HUES64 (cell line): ENCODE results near the gene EFHD2.

Experiments
- H3K27ac ChIP-seq: 2 replicates; pipeline ENCODE4 v1.7.0; 2013; ENCODE audit warnings: low read depth, low read length, inconsistent platforms
- H3K27me3 ChIP-seq: 2 replicates; pipeline ENCODE4 v1.6.1; 2013; ENCODE audit warnings: mild to moderate bottlenecking, low read length; ENCODE audit not compliant: insufficient read depth
- H3K36me3 ChIP-seq: 2 replicates; pipeline ENCODE4 v1.6.1; 2013; ENCODE audit warnings: mild to moderate bottlenecking, low read length; ENCODE audit not compliant: insufficient read depth
- H3K4me1 ChIP-seq: 2 replicates; pipeline ENCODE4 v1.6.1; 2013; ENCODE audit warnings: mild to moderate bottlenecking, low read length, moderate library complexity; ENCODE audit not compliant: insufficient read depth
- H3K4me3 ChIP-seq: 2 replicates; pipeline ENCODE4 v1.5.1; 2013; ENCODE audit warnings: mild to moderate bottlenecking, low read length, moderate library complexity
- H3K9ac ChIP-seq: 2 replicates; pipeline ENCODE4 v1.6.1; 2013; ENCODE audit warnings: mild to moderate bottlenecking, low read depth, low read length
- H3K9me3 ChIP-seq: 2 replicates; pipeline ENCODE4 v1.6.1; 2013; ENCODE audit warnings: low read depth, low read length; ENCODE audit not compliant: insufficient read depth
- WGBS: fragments of 150-250, 120-280 bp; methylation state at CpG from one replicate; pipeline ENCODE4 v1.1.7; 2013; ENCODE audit warnings: missing lambda C conversion rate; 5-methylcytosine and 5-hydroxymethylcytosine counted together

Gene EFHD2

GRCh38 chr1:15414445-15414983 lies 4.8 kb downstream of the EFHD2 start:
- H3K36me3 ChIP-seq: no peaks in the 10 kb centered on the region
- H3K9me3 ChIP-seq: no peaks in the 10 kb centered on the region
- H3K4me1 ChIP-seq: peaks cover 4% of the 10 kb centered on the region; the same call in 1 of the 2 replicates
- H3K4me3 ChIP-seq: no peak overlapping the region
- H3K9ac ChIP-seq: no peak overlapping the region
- WGBS: 87% methylated on average over 10 of the region's 10 CpGs
- H3K27ac ChIP-seq: no peak overlapping the region
- peaks cover 22% of the 10 kb centered on the region for H3K27me3 ChIP-seq

GRCh38 chr1:15417059-15417934 lies 7.6 kb downstream of the EFHD2 start:
- 85% methylated on average over 17 of the region's 18 CpGs for WGBS
- Histone ChIP-seq H3K27me3 (no peaks in the 10 kb centered on the region), H3K36me3 (no peaks in the 10 kb centered on the region), H3K9ac (no peak overlapping the region), H3K4me3 (no peak overlapping the region), H3K27ac (no peak overlapping the region), H3K9me3 (peaks cover 4% of the 10 kb centered on the region; the same call in 1 of the 2 replicates), H3K4me1 (no peaks in the 10 kb centered on the region)

- H3K9me3 ChIP-seq: peaks cover 4% of the 10 kb centered on the region; the same call in 1 of the 2 replicates
- no peak overlapping the region for H3K27ac ChIP-seq
- H3K4me3 ChIP-seq: no peak overlapping the region
- no peak overlapping the region for H3K9ac ChIP-seq
- H3K27me3 ChIP-seq: no peaks in the 10 kb centered on the region
- no peaks in the 10 kb centered on the region for H3K4me1 ChIP-seq
- 95% methylated on average over 18 of the region's 18 CpGs for WGBS
- H3K36me3 ChIP-seq: no peaks in the 10 kb centered on the region
Observed at GRCh38 chr1:15418806-15419515, 9.3 kb downstream of the EFHD2 start.

DNA sequence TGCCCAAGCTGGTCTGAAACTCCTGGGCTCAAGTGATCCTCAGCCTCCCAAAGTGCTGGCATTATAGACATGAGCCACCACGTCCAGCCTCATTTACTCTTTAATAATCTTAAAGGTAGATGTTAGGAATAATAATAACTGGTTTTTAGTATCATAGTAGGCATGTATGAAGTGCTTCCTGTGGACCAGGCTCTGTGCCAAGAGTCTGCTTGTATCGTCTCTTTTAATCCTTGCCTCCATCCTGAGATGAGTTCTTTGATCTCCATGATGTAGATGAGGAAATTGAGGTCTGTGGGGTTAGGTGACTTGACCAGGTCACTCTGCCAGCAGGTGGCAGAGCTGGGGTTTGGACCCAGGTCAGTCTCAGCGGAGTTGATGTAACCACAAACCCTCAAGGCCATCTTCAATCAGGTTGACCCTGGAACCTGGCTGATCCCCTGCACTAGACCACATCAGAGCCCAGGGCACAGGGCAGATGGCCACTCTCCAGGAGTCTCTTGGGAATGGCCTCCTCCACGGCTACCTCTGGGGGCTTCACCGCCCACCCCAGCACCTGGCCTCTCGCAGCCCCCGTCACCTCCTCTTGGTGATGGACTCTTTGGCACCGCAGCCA lies 11.3 kb downstream of the EFHD2 start:
- Histone ChIP-seq H3K9me3 (peaks cover 4% of the 10 kb centered on the region; the same call in 1 of the 2 replicates), H3K9ac (no peak overlapping the region), H3K4me3 (no peak overlapping the region), H3K27ac (no peak overlapping the region), H3K4me1 (no peaks in the 10 kb centered on the region), H3K36me3 (no peaks in the 10 kb centered on the region), H3K27me3 (no peaks in the 10 kb centered on the region)
- WGBS: 96% methylated on average over 7 of the region's 8 CpGs

- no peak overlapping the region for H3K4me3 ChIP-seq
- no peak overlapping the region for H3K9ac ChIP-seq
- H3K36me3 ChIP-seq: no peaks in the 10 kb centered on the region
- H3K4me1 ChIP-seq: no peaks in the 10 kb centered on the region
- no peak overlapping the region for H3K27ac ChIP-seq
- peaks cover 4% of the 10 kb centered on the region; the same call in 1 of the 2 replicates for H3K9me3 ChIP-seq
- WGBS: 96% methylated on average over 8 of the region's 8 CpGs
- H3K27me3 ChIP-seq: no peaks in the 10 kb centered on the region
Observed at GRCh38 chr1:15422871-15423270, 13.2 kb downstream of the EFHD2 start.

GRCh38 chr1:15423355-15424077 lies 13.8 kb downstream of the EFHD2 start:
- Histone ChIP-seq H3K4me3 (no peak overlapping the region), H3K27me3 (no peaks in the 10 kb centered on the region), H3K4me1 (no peaks in the 10 kb centered on the region), H3K9ac (no peak overlapping the region), H3K36me3 (no peaks in the 10 kb centered on the region), H3K27ac (no peak overlapping the region), H3K9me3 (peaks cover 4% of the 10 kb centered on the region; the same call in 1 of the 2 replicates)
- WGBS: 91% methylated on average over 11 of the region's 11 CpGs

DNA sequence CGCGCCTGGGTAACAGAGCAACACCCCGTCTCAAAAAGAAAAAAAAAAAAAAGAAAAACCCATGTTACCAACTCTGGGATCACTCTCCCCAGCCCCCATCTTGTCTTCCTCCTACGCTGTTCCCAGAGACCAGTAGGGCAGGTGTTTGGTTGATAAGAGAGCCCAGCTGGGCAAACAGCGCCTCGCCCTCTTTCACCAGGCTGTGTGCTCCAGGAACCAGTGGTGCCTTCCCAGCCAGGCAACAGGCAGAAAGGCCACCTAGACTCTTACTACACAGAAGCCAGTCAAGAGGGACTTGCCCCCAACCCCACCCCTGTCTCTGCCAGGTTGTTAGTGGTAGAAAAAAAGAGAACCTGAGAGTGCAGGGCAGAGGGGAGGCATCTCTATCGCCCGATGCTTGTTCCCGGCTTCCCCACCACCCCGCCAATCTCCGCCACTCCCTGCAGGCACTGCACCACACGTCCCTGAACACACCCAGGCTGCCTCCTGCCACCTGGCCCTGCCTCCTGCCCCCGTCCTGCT lies 14.5 kb downstream of the EFHD2 start:
- Histone ChIP-seq H3K36me3 (no peaks in the 10 kb centered on the region), H3K9ac (no peak overlapping the region), H3K27ac (no peak overlapping the region), H3K4me3 (no peak overlapping the region), H3K27me3 (no peaks in the 10 kb centered on the region), H3K9me3 (peaks cover 4% of the 10 kb centered on the region; the same call in 1 of the 2 replicates), H3K4me1 (no peaks in the 10 kb centered on the region)
- 84% methylated on average over 13 of the region's 13 CpGs for WGBS

DNA sequence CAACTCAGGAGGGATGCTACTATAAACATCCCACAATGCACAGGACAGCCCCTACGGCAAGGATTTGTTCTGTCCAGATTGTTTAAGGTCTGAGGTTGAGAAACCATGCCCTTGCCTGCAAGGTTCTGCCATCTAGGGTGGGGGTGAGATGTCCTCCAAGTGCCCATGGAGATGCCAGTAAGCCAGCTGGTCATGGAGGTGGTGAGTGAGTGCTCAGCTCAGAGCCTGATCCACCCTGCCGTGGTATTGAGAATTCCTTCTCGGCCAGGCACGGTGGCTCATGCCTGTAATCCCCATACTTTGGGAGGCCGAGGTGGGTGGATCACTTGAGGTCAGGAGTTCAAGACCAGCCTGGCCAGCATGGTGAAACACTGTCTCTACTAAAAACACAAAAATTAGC lies 15.3 kb downstream of the EFHD2 start:
- 92% methylated on average over 5 of the region's 5 CpGs for WGBS
- Histone ChIP-seq H3K9ac (no peak overlapping the region), H3K27ac (no peak overlapping the region), H3K4me1 (no peaks in the 10 kb centered on the region), H3K9me3 (peaks cover 4% of the 10 kb centered on the region; the same call in 1 of the 2 replicates), H3K36me3 (no peaks in the 10 kb centered on the region), H3K4me3 (no peak overlapping the region), H3K27me3 (no peaks in the 10 kb centered on the region)

GRCh38 chr1:15425521-15425920 lies 15.8 kb downstream of the EFHD2 start:
- Histone ChIP-seq H3K9ac (no peak overlapping the region), H3K27ac (no peak overlapping the region), H3K36me3 (no peaks in the 10 kb centered on the region), H3K4me3 (no peak overlapping the region), H3K9me3 (peaks cover 4% of the 10 kb centered on the region; the same call in 1 of the 2 replicates), H3K4me1 (no peaks in the 10 kb centered on the region), H3K27me3 (no peaks in the 10 kb centered on the region)
- WGBS: 95% methylated on average over 10 of the region's 10 CpGs

DNA sequence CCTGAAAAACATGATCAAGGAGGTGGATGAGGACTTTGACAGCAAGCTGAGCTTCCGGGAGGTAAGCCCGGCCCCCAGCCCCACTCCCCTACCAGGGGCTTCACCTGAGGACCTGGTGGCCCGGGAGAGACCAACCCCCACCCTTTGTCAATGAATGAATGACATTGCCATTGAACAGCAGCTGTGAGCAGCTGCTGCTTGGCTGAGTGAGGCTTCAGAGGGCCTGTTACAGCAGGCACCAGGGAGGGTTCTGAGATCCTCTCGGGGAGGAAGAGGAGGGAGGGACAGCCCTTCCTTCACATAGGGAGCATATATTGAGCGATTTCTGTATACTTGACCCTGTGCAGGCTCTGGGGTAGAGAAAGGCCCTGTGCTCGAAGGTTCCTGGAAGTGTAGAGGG lies 16.3 kb downstream of the EFHD2 start:
- Histone ChIP-seq H3K36me3 (no peaks in the 10 kb centered on the region), H3K27ac (no peak overlapping the region), H3K4me3 (no peak overlapping the region), H3K9ac (no peak overlapping the region), H3K4me1 (no peaks in the 10 kb centered on the region), H3K27me3 (no peaks in the 10 kb centered on the region), H3K9me3 (peaks cover under 1% of the 10 kb centered on the region; the same call in 1 of the 2 replicates)
- 78% methylated on average over 6 of the region's 6 CpGs for WGBS
